ENCODE data around the gene FAM78A. TPM values are rescaled to one million over a fixed set of nuclear protein-coding genes. Genes with fewer than 3 reads are reported as not detected.

The FAM78A gene
- total and polyA plus RNA-seq, 2 of the 8 experiments (the other 6 are each of a cell fraction or from before 2014, with no cell fraction given) = 3.1 TPM

GRCh38 chr9:131308906-131309529 is 32.7 kb upstream of the FAM78A start (continued):
- no peak for TF ChIP-seq GTF2F1 (IDR thresholded peaks at IDR 0.05; ENCODE audit: borderline replicate concordance, low read depth, low read length)
- no peak for TF ChIP-seq CHD7 (IDR thresholded peaks at IDR 0.05; ENCODE audit: insufficient replicate concordance, low read length)
- TF ChIP-seq JUN (IDR thresholded peaks at IDR 0.05; ENCODE audit: low read depth, low read length) = no peak
- TF ChIP-seq POLR2A (IDR thresholded peaks at IDR 0.05; ENCODE audit: control extremely low read depth in 1 of 2, low read depth in 2 of 2, low read length in 2 of 2) = no peak

Measured in H1 (cell line).